ENCODE measurements around the gene FNBP1. TPM values are rescaled to one million over a fixed set of nuclear protein-coding genes. Genes with fewer than 3 reads are reported as not detected.

The FNBP1 gene
- total and polyA plus RNA-seq, 2 of the 8 experiments (the other 6 are each of a cell fraction or from before 2014, with no cell fraction given): 7.2 to 40.9 TPM

DNA sequence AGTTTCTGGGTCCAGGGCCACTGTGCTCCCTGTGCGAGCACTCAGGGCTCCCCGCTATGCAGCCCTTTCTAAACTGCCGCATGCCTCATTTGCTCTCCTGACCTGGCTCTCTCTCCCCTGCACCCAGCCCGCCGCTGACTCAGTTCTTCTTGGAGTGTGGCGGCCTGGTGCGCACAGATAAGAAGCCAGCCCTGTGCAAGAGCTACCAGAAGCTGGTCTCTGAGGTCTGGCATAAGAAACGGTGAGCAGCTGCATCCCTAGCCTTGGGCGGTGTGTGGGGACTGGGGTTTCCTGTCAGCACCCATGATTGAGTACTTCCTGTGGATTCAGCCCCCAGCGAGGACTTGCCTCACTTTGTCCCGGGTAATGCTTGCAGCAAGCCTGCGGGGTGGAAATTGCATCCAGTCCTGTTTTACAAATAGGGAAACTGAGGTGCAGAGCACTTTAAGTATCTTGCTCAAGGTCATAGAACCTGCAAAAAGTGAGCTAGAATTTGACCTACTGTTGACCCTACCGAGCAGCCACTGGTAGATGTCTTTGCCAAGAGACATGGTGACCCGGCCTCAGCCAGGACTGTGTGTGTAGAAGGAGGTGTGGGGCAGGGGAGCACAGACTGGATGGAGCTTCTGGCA, 179.8 kb downstream of the FNBP1 start:
- Histone ChIP-seq H3K79me1 (ENCODE audit: low read depth, low read length) (no peaks in the 10 kb centered on the region), H3K9ac (replicated peaks in 1 of 4; ENCODE audit: extremely low read depth in 1 of 4, low read depth in 3 of 4, low read length in 3 of 4) (no peak overlapping the region)

More for the DNA sequence above, 179.8 kb downstream of the FNBP1 start:
- Histone ChIP-seq H3K36me3 (ENCODE audit: control insufficient read depth in 2 of 4, insufficient read depth in 4 of 4, low read length in 3 of 4) (peaks cover 0 to 6% (median 0%) of the 10 kb centered on the region in 4 experiments; a peak in 3 of 8 replicates), H3K79me2 (ENCODE audit: control insufficient read depth in 1 of 2, insufficient read depth in 2 of 2, low read length in 2 of 2) (no peaks in the 10 kb centered on the region), H4K5ac (ENCODE audit: insufficient read length, low read depth, low read length) (no peak overlapping the region), H3K23ac (ENCODE audit: insufficient read length) (no peak overlapping the region), H3K4me3 (ENCODE audit: extremely low read depth in 1 of 4, insufficient read depth in 2 of 4, low read depth in 3 of 4, low read length in 4 of 4) (no peak overlapping the region), H3K27ac (ENCODE audit: low read depth, low read length) (no peak overlapping the region), H2AK5ac (ENCODE audit: low read depth, low read length) (no peak overlapping the region), H2AFZ (ENCODE audit: low read length) (no peak overlapping the region), H3K4me1 (replicated peaks in 1 of 4; ENCODE audit: control insufficient read depth in 3 of 4, insufficient read depth in 4 of 4, low read length in 3 of 4) (no peaks in the 10 kb centered on the region), H3K4me2 (ENCODE audit: insufficient read depth in 1 of 2, low read depth in 2 of 2, low read length in 2 of 2) (no peak overlapping the region), H2BK15ac (ENCODE audit: low read length) (no peak overlapping the region), H3K23me2 (ENCODE audit: low read depth, low read length) (no peaks in the 10 kb centered on the region), H3K14ac (ENCODE audit: insufficient read length) (no peak overlapping the region), H4K8ac (ENCODE audit: extremely low read depth, insufficient read depth, low read length) (no peak overlapping the region), H3K27me3 (replicated peaks in 1 of 4; ENCODE audit: control insufficient read depth in 3 of 4, extremely low read depth in 1 of 4, insufficient read depth in 3 of 4, low read length in 3 of 4) (no peaks in the 10 kb centered on the region), H2BK5ac (ENCODE audit: low read depth, low read length) (no peak overlapping the region), H2BK20ac (ENCODE audit: low read length) (no peak overlapping the region), H3K18ac (ENCODE audit: extremely low read depth, low read length) (no peak overlapping the region), H3K4ac (replicated peaks; ENCODE audit: insufficient read length, low read depth, low read length) (no peak overlapping the region), H4K91ac (replicated peaks; ENCODE audit: insufficient read length, low read length) (no peak overlapping the region), H2BK120ac (replicated peaks; ENCODE audit: low read depth, low read length) (no peak overlapping the region), H3K56ac (replicated peaks; ENCODE audit: insufficient read length, low read depth, low read length) (no peak overlapping the region), H2BK12ac (ENCODE audit: low read depth, low read length) (no peak overlapping the region), H4K20me1 (replicated peaks in 1 of 2; ENCODE audit: control insufficient read depth in 1 of 2, insufficient read depth in 2 of 2, low read length in 2 of 2) (peaks cover 3% of the 10 kb centered on the region in 2 experiments), H3K9me3 (ENCODE audit: insufficient read depth in 2 of 2, low read depth in 1 of 2, low read length in 1 of 2) (no peaks in the 10 kb centered on the region)
- TF ChIP-seq TCF12 (IDR thresholded peaks at IDR 0.05; ENCODE audit: low read depth, low read length) (no peak), CREB1 (IDR thresholded peaks at IDR 0.05) (no peak), RNF2 (IDR thresholded peaks at IDR 0.05; ENCODE audit: borderline replicate concordance, low read depth, low read length, missing control alignments, poor library complexity, severe bottlenecking) (no peak), HDAC2 (IDR thresholded peaks at IDR 0.05; ENCODE audit: borderline replicate concordance in 1 of 2, low read depth in 2 of 2, low read length in 2 of 2) (no peak), EZH2 (IDR thresholded peaks at IDR 0.05; ENCODE audit: low read depth, low read length, severe bottlenecking) (no peak), KDM1A (IDR thresholded peaks at IDR 0.05; ENCODE audit: borderline replicate concordance, low read length) (no peak)
- WGBS, 2 experiments (ENCODE audit: extremely low coverage in 1 of 2, insufficient coverage in 1 of 2, insufficient read length in 1 of 2, insufficient replicate concordance in 2 of 2, low coverage in 1 of 2, low lambda C conversion rate in 2 of 2, missing lambda C conversion rate in 1 of 2): 94% methylated on average over 10 of the region's 14 CpGs; no CpG with 5 or more reads in 1 of the 2 experiments
- FAIRE-seq: no peak
- POLR2A ChIA-PET (ENCODE audit: partially characterized antibody): interaction anchor here (1.3 kb wide), 1 partner anchor 9 kb away, joined by 3 read pairs; no protein-coding TSS in a partner anchor
- CTCF ChIA-PET (ENCODE audit: partially characterized antibody): interaction anchor here (0.6 to 0.9 kb wide), 2 partner anchors 25 to 360 kb away, joined by 3 read pairs; no protein-coding TSS in a partner anchor
- no peak for DNase-seq (ENCODE audit: low read depth in 1 of 2, low spot score in 2 of 2)
